Renal cortex interstitium (tissue), 11 donors: ENCODE data around the gene TMEM126B. TPM values are rescaled to one million over a fixed set of nuclear protein-coding genes. Genes with fewer than 3 reads are reported as not detected.
A peak's percentile ranks its signal among the peaks of the same experiment; 100 is the strongest.
"Not testable (repeated sequence)": the region's sequence is repeated elsewhere in the genome, so short reads cannot be mapped to it uniquely, and the experiment has no call there.

Experiments
- DNase-seq, 11 donors: peaks; one replicate each; pipeline ENCODE4 v3.0.0-alpha.2; 2013; ENCODE audit warnings: low read depth in 9 of 11, low spot score in 4 of 11; ENCODE audit errors: extremely low read depth in 1 of 11
- polyA plus RNA-seq, 3 donors: library from polyadenylated mRNA; unstranded; fragments of 120-200 nt; gene quantifications; one replicate each; pipeline ENCODE4 v1.2.1, GENCODE V29; 2013; ENCODE audit not compliant: insufficient read length in 3 of 3

The TMEM126B gene
- polyA plus RNA-seq, 3 donors = 53.8 to 63.3 (median 58.8) TPM

DNA sequence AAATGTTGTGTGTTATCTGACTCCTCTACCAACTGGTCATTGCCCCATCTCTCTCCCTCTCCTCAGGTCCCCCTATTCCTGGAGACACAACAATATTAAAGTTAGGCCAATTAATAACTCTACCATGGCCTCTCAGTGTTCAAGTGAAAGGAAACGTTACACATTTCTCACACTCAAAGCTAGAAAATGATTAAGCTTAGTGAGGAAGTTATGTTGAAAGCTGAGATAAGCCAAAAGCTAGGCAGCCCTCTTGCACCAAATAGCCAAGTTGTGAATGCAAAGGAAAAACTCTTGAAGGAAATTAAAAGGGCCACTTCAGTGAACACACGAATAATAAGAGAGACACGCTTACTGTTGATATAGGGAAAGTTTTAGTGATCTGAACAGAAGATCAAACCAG is 8.1 kb upstream of the TMEM126B start:
- DNase-seq = no peak

GRCh38 chr11:85626496-85626895 is 1.9 kb upstream of the TMEM126B start:
- DNase-seq = no peak

GRCh38 chr11:85627332-85627997 is 928 bp upstream of the TMEM126B start, which contains the start of gene DLG2:
DLG2 (minus strand) TSS chr11:85627344.
- peak in 3 of 11 donors; percentile 23 to 47 (median 24) for DNase-seq

- no peak for DNase-seq
Observed at GRCh38 chr11:85628771-85629341, 463 bp downstream of the TMEM126B start.

- no peak for DNase-seq
Observed at GRCh38 chr11:85634747-85635146, 6.4 kb downstream of the TMEM126B start.

- no peak for DNase-seq
Observed at GRCh38 chr11:85643191-85643614, 14.8 kb downstream of the TMEM126B start.

- DNase-seq = no peak
Observed at GRCh38 chr11:85647078-85647477, 18.7 kb downstream of the TMEM126B start.

DNA sequence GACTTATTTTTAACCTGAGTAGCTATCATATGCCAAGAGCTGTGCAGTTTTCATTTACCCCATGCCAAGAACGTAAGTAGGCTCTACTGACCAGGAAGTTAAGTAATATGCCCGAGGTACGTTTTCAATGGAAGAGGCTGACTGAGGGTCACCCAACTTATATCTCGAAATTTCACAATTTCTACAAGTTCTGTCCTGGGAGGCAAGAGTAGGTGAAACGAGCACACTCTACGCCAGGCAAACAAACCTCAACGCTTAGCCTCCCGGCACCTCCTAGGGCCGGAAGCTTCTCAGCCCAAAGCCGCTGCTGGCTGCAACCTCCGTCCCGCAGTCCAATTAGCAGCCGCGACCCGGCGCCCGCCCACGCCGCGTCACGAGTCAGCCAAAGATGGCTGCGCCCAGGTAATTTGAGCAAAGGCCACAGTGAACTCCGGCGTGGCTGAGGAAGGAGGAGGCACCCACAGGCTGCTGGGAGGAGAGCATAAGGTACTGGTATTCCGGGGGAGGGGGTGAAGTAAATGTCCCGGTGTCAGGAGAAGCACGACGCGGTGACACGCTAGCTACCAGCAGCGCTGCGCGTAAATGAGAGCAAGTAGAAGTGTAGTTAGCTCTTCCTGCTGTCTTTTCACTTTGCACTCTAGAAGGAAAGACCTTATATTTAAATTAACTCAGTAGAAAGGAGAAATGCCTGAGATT is 19.4 kb downstream of the TMEM126B start, which contains the start of gene TMEM126A:
Gene TMEM126A, plus strand, starts transcription at position 364 of the 696 bp plus-strand sequence. CDS start 2,289 bp downstream, outside the sequence.
- DNase-seq = peak in 10 of 11 donors; percentile 70 to 87 (median 80)

DNA sequence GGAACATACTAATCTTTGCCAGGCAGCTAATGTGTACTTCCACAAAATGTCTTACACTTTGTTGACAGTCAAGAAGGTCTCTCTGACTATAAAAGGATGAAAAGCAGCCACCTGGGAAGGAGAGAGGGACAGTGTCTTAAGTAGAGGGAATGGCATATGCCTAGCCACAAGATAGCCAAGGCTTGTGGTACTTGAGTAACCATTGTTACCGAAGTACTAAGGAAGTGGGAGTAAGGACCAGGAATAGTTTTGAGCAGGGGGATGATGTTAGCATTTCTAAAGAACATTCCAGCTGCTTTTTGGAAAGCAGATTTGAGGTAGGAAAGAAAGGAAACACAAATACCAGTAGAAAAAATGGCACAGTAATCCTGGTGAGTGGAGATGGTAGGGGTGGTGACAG is 22.7 kb downstream of the TMEM126B start:
- DNase-seq = no peak

- DNase-seq = no peak
Observed at GRCh38 chr11:85652786-85653447, 24.5 kb downstream of the TMEM126B start.

DNA sequence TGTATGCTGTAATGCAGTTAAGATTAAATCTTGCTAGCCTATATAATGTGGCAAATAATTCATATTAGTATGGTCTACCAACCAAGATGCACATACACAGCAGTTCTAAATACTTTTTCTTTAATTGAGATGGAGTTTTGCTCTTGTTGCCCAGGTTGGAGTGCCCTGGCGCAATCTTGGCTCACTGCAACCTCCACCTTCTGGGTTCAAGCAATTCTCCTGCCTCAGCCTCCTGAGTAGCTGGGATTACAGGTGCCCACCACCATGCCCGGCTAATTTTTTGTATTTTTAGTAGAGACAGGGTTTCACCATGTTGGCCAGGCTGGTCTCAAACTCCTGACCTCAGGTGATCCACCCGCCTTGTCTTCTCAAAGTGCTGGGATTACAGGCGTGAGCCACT is 25.9 kb downstream of the TMEM126B start:
- DNase-seq = not testable (repeated sequence)

GRCh38 chr11:85656777-85657176 is 28.4 kb downstream of the TMEM126B start:
- no peak for DNase-seq

DNA sequence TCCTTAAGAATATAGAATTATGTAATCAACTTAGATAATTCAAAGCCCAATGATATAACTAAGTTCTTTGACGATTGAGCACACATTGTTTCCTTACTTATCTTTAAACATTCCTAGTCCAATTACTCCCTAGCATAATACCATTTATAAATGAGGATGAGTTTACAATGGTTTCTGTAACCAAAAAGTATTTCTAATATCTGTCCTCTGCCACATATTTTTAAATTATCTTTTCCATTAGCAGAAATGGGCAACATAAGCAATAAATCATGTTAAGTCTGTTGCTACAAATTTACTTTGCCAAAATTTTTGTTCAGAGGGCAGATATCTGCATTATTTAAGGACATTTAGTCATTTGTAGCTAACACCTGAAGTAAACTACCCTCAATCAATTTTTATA is 29.8 kb downstream of the TMEM126B start:
- no peak for DNase-seq

GRCh38 chr11:85661972-85662664 is 33.7 kb downstream of the TMEM126B start:
- DNase-seq = no peak

DNA sequence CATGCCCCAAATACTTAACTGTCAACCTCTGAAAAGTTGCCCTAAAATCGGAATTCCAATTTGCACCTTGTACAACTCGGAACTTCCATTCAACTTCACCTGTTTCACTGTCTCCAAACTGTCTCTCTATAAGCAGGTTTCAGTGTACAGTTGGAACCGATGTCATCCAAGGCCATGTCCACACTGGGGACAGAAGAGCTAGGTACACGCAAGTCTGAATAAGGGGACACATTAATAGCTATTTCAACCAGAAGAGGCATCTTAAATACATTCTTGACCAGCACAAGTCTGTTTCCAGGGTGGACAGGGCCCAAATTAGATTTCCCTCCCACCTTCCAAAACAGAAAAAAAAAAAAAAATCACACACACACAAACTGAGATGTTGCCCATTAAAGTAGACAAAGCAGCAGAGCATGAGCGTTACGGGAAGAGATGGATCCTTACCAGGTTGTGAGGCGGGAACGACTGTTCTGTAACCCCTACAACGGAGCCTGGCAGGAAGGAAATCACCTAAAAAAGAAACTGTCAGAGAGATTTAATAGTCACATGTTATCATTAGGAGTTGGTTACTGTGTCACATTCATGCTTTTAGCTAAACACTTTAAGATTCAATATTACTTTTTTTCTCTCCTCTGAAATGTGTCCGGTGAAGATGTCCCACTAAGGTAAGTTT is 34.8 kb downstream of the TMEM126B start:
- DNase-seq = no peak

- peak in 9 of 11 donors; percentile 68 to 77 (median 71) for DNase-seq
Observed at GRCh38 chr11:85663753-85664614, 35.6 kb downstream of the TMEM126B start.

DNA sequence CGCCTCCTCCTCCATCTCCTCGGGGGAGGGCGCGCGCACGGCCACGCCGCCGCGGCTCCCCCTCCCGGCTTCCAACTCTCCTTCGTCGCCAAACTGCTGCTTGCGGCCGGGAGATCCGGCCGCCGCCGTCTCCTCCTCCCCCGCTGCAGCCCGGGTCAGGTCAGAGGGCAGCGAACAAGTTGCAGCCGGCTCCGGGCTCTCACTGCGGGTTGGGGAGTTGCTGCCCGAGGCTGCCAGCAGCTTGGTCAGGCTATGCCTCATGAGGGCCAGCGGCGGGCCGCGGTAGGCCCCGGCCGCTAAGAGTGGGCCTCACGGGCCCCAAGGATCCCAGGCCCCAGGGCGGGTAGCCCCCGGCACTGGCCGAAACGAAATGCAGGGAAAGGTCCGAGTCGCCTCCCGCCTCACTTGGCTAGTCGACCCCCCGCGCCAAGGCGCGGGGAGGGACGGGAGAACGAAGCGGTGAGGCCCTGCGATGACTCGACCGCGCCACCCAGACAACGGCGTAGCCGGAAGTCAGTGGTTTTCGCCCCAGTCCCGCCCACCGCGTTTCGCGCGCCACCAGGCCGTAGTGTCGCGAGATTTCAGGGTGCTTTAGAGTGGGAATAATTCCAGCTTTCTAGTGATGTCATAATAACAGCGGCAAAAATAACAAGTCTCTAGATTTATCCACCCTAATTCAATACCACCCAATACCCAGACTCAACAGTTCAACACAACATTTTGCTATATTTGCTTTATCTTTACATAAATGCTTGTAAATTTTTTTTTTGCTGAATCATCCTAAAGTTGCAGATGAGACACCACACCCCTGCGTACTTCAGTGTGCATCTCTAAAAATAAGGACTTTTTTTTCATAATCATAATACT is 36.5 kb downstream of the TMEM126B start, which contains the start of gene CREBZF:
Gene CREBZF, minus strand, starts transcription at position 515 of the 867 bp plus-strand sequence. Its CDS starts 254 bp downstream, at position 261.
- peak; percentile 88 to 95 (median 93) for DNase-seq
